WTC11 (cell line): ENCODE measurements around the gene ESM1. TPM values are rescaled to one million over a fixed set of nuclear protein-coding genes. Genes with fewer than 3 reads are reported as not detected.
"Not testable (repeated sequence)": the region's sequence is repeated elsewhere in the genome, so short reads cannot be mapped to it uniquely, and the experiment has no call there.

Source experiments
- ATAC-seq: fragments of 200-7000 bp; cut with Tn5 transposase; 2 replicates; pipeline ENCODE4 v1.10.0; 2021; ENCODE audit warnings: mild to moderate bottlenecking, moderate library complexity
- CTCF ChIA-PET: fragments of 300-600 bp; sonication (Branson Sonifier 250); formaldehyde crosslinking; loops from one replicate; lab custom pipeline; 2021; ENCODE audit warnings: antibody characterized with exemption; lab: Charles Lee
- POLR2A ChIA-PET: fragments of 350-600 bp; sonication (Branson Sonifier 250); formaldehyde crosslinking; loops from one replicate; lab custom pipeline; 2021; ENCODE audit warnings: antibody characterized with exemption; lab: Charles Lee
- DNase-seq: peaks from one replicate; pipeline ENCODE4 v3.0.0; 2021; ENCODE audit warnings: low spot score
- H3K27ac Mint-ChIP-seq: 2 replicates; pipeline ENCODE4 v1.8.0; 2021; ENCODE audit warnings: mixed read lengths
- H3K27me3 Mint-ChIP-seq: 2 replicates; pipeline ENCODE4 v1.8.0; 2021; ENCODE audit warnings: low read depth, mild to moderate bottlenecking, moderate library complexity, mixed read lengths
- H3K36me3 Mint-ChIP-seq: 2 replicates; pipeline ENCODE4 v1.8.0; 2021; ENCODE audit warnings: mixed read lengths
- H3K4me1 Mint-ChIP-seq: 2 replicates; pipeline ENCODE4 v1.8.0; 2022; ENCODE audit warnings: mixed read lengths
- H3K4me3 Mint-ChIP-seq: 2 replicates; pipeline ENCODE4 v1.8.0; 2021; ENCODE audit warnings: mild to moderate bottlenecking, moderate library complexity, mixed read lengths
- H3K9me3 Mint-ChIP-seq: 2 replicates; pipeline ENCODE4 v1.8.0; 2021; ENCODE audit warnings: mixed read lengths
- AFF4 ChIP-seq: sonication (generic); formaldehyde crosslinking; IDR thresholded peaks from 2 replicates; pipeline ENCODE4 v1.8.1; 2023; ENCODE audit warnings: mild to moderate bottlenecking, missing genetic modification reagents, borderline replicate concordance
- ETV6 ChIP-seq: sonication (generic); formaldehyde crosslinking; IDR thresholded peaks from 2 replicates; pipeline ENCODE4 v1.8.1; 2022; ENCODE audit warnings: mild to moderate bottlenecking, missing genetic modification reagents
- FOXP1 ChIP-seq: sonication (generic); formaldehyde crosslinking; IDR thresholded peaks from 2 replicates; pipeline ENCODE4 v1.8.0; 2022; ENCODE audit warnings: missing genetic modification reagents, mild to moderate bottlenecking, moderate library complexity, borderline replicate concordance
- GRHL2 ChIP-seq: fragments of 250-450 bp; sonication (Bioruptor Pico); IDR thresholded peaks from 2 replicates; pipeline ENCODE4 v1.8.0; 2022; ENCODE audit warnings: mild to moderate bottlenecking, moderate library complexity; ENCODE audit not compliant: insufficient replicate concordance, severe bottlenecking
- HMGA2 ChIP-seq: fragments of 250-450 bp; sonication (Bioruptor Pico); IDR thresholded peaks from 2 replicates; pipeline ENCODE4 v1.4.0; 2021; ENCODE audit warnings: mild to moderate bottlenecking, moderate library complexity
- MXD4 ChIP-seq: fragments of 250-450 bp; sonication (Bioruptor Pico); IDR thresholded peaks from 2 replicates; pipeline ENCODE4 v1.8.0; 2021; ENCODE audit warnings: mild to moderate bottlenecking, moderate library complexity, borderline replicate concordance
- NFE2L1 ChIP-seq: sonication (generic); formaldehyde crosslinking; IDR thresholded peaks from 2 replicates; pipeline ENCODE4 v1.8.1; 2023; ENCODE audit warnings: missing genetic modification reagents
- PRDM15 ChIP-seq: sonication (generic); formaldehyde crosslinking; IDR thresholded peaks from 2 replicates; pipeline ENCODE4 v1.8.0; 2022; ENCODE audit warnings: missing genetic modification reagents
- PREB ChIP-seq: sonication (generic); formaldehyde crosslinking; IDR thresholded peaks from 2 replicates; pipeline ENCODE4 v1.8.1; 2022; ENCODE audit warnings: mild to moderate bottlenecking, missing genetic modification reagents, moderate library complexity, borderline replicate concordance
- PRRX2 ChIP-seq: fragments of 250-450 bp; sonication (Bioruptor Pico); IDR thresholded peaks from 2 replicates; pipeline ENCODE4 v1.8.0; 2021; ENCODE audit warnings: mild to moderate bottlenecking
- TEAD4 ChIP-seq: sonication (generic); formaldehyde crosslinking; IDR thresholded peaks from 2 replicates; pipeline ENCODE4 v1.8.0; 2022; ENCODE audit warnings: mild to moderate bottlenecking, missing genetic modification reagents
- USF2 ChIP-seq: sonication (generic); formaldehyde crosslinking; IDR thresholded peaks from 2 replicates; pipeline ENCODE4 v1.8.1; 2023; ENCODE audit warnings: mild to moderate bottlenecking, missing genetic modification reagents, moderate library complexity
- ZBTB43 ChIP-seq: sonication (generic); formaldehyde crosslinking; IDR thresholded peaks from 2 replicates; pipeline ENCODE4 v1.8.1; 2023; ENCODE audit warnings: mild to moderate bottlenecking, missing genetic modification reagents
- ZNF121 ChIP-seq: sonication (generic); formaldehyde crosslinking; IDR thresholded peaks from 2 replicates; pipeline ENCODE4 v1.8.0; 2023; ENCODE audit warnings: missing genetic modification reagents
- ZNF232 ChIP-seq: sonication (generic); formaldehyde crosslinking; IDR thresholded peaks from 2 replicates; pipeline ENCODE4 v1.8.0; 2022; ENCODE audit warnings: mild to moderate bottlenecking, missing genetic modification reagents
- ZNF281 ChIP-seq: sonication (generic); formaldehyde crosslinking; IDR thresholded peaks from 2 replicates; pipeline ENCODE4 v1.8.0; 2023; ENCODE audit warnings: mild to moderate bottlenecking, missing genetic modification reagents
- ZNF423 ChIP-seq: fragments of 250-450 bp; sonication (Bioruptor Pico); IDR thresholded peaks from 2 replicates; pipeline ENCODE4 v2.1.2; 2022; ENCODE audit warnings: mild to moderate bottlenecking, moderate library complexity
- ZNF425 ChIP-seq: fragments of 250-450 bp; sonication (Bioruptor Pico); conservative IDR thresholded peaks from 2 replicates; pipeline ENCODE4 v1.9.0; 2021; ENCODE audit warnings: mild to moderate bottlenecking
- total RNA-seq: library from RNA; stranded (reverse); gene quantifications from 3 replicates; pipeline ENCODE4 v1.2.3, GENCODE V29; 2021

Gene ESM1
- total RNA-seq, 1 experiment from 2014 or later = not detected

GRCh38 chr5:55003432-55004065, 18.2 kb upstream of the ESM1 start:
- TF ChIP-seq PRDM15 (CRISPR knock-in tag) = no peak
- TF ChIP-seq ZNF281 = no peak
- TF ChIP-seq AFF4 = no peak
- no peak for TF ChIP-seq USF2 (CRISPR knock-in tag)
- no peak for TF ChIP-seq ETV6 (CRISPR knock-in tag)
- TF ChIP-seq ZNF423 (CRISPR knock-in tag) = no peak
- TF ChIP-seq PREB = no peak
- no peak for TF ChIP-seq ZBTB43 (CRISPR knock-in tag)
- TF ChIP-seq TEAD4 (CRISPR knock-in tag) = no peak
- TF ChIP-seq ZNF425 (CRISPR knock-in tag) = no peak
- TF ChIP-seq FOXP1 (CRISPR knock-in tag) = no peak
- no peak for TF ChIP-seq PRRX2 (CRISPR knock-in tag)
- no peak for TF ChIP-seq ZNF121 (CRISPR knock-in tag)
- TF ChIP-seq GRHL2 (CRISPR knock-in tag) = no peak
- TF ChIP-seq NFE2L1 (CRISPR knock-in tag) = no peak
- no peak for TF ChIP-seq MXD4 (CRISPR knock-in tag)
- TF ChIP-seq ZNF232 = no peak
- no peak for TF ChIP-seq HMGA2
- no peak overlapping the region for H3K4me3 Mint-ChIP-seq
- CTCF ChIA-PET = no interaction called here
- POLR2A ChIA-PET = no interaction called here
- peaks cover under 1% of the 10 kb centered on the region; the same call in 1 of the 2 replicates for H3K4me1 Mint-ChIP-seq
- ATAC-seq = no peak
- H3K36me3 Mint-ChIP-seq = no peaks in the 10 kb centered on the region
- no peak overlapping the region for H3K27ac Mint-ChIP-seq
- DNase-seq = no peak
- H3K9me3 Mint-ChIP-seq = peaks cover 9% of the 10 kb centered on the region
- peaks cover 4% of the 10 kb centered on the region for H3K27me3 Mint-ChIP-seq

- H3K27ac Mint-ChIP-seq, POLR2A ChIA-PET, H3K36me3 Mint-ChIP-seq, CTCF ChIA-PET, ATAC-seq, H3K27me3 Mint-ChIP-seq, H3K4me3 Mint-ChIP-seq, H3K9me3 Mint-ChIP-seq, DNase-seq: not testable (repeated sequence)
- H3K4me1 Mint-ChIP-seq = peaks cover 13% of the 10 kb centered on the region
Observed at GRCh38 chr5:55002166-55002565, 16.8 kb upstream of the ESM1 start.
